Activated CD8-positive, alpha-beta memory T cell treated with anti-CD3 and anti-CD28 coated beads, Interleukin-2, amount 50 U/mL, for 4 hours (primary cell): ENCODE results near the gene NCOA7.
"Not testable (repeated sequence)": the region's sequence is repeated elsewhere in the genome, so short reads cannot be mapped to it uniquely, and the experiment has no call there.

Source experiments
- DNase-seq: peaks from one replicate; pipeline ENCODE4 v3.0.0-alpha.2; 2020

The NCOA7 gene

GRCh38 chr6:125927761-125928160 lies 137.0 kb downstream of the NCOA7 start:
- no peak for DNase-seq

GRCh38 chr6:125930765-125931418 lies 140.1 kb downstream of the NCOA7 start:
- no peak for DNase-seq

GRCh38 chr6:125931733-125932450 lies 141.1 kb downstream of the NCOA7 start:
- no peak for DNase-seq

- DNase-seq, result no peak
Measured at GRCh38 chr6:125932451-125932795, 141.7 kb downstream of the NCOA7 start.

- not testable (repeated sequence) for DNase-seq
Measured at GRCh38 chr6:125935520-125935919, 144.8 kb downstream of the NCOA7 start.

- DNase-seq, result no peak
Measured at GRCh38 chr6:125939026-125939425, 148.3 kb downstream of the NCOA7 start.

GRCh38 chr6:125939791-125940190 lies 149.0 kb downstream of the NCOA7 start:
- no peak for DNase-seq

GRCh38 chr6:125940247-125941041 lies 149.7 kb downstream of the NCOA7 start:
- DNase-seq, result no peak

GRCh38 chr6:125942672-125943527 lies 152.1 kb downstream of the NCOA7 start:
- DNase-seq, result no peak

- no peak for DNase-seq
Measured at GRCh38 chr6:125943528-125944433, 153.0 kb downstream of the NCOA7 start.

GRCh38 chr6:125944434-125944816 lies 153.7 kb downstream of the NCOA7 start:
- DNase-seq, result no peak

GRCh38 chr6:125944896-125945295 lies 154.1 kb downstream of the NCOA7 start:
- no peak for DNase-seq

GRCh38 chr6:125945378-125946141 lies 154.8 kb downstream of the NCOA7 start:
- DNase-seq, result no peak

GRCh38 chr6:125947615-125948014 lies 156.9 kb downstream of the NCOA7 start:
- no peak for DNase-seq

- DNase-seq, result no peak
Measured at GRCh38 chr6:125948455-125948854, 157.7 kb downstream of the NCOA7 start.

- no peak for DNase-seq
Measured at GRCh38 chr6:125949069-125949468, 158.3 kb downstream of the NCOA7 start.

GRCh38 chr6:125950293-125950692 lies 159.5 kb downstream of the NCOA7 start:
- no peak for DNase-seq

GRCh38 chr6:125950716-125951115 lies 160.0 kb downstream of the NCOA7 start:
- not testable (repeated sequence) for DNase-seq

GRCh38 chr6:125951323-125951722 lies 160.6 kb downstream of the NCOA7 start:
- no peak for DNase-seq

GRCh38 chr6:125952764-125953501 lies 162.2 kb downstream of the NCOA7 start:
- DNase-seq, result peak; percentile 14
